ENCODE data around the gene TWIST1. TPM values are rescaled to one million over a fixed set of nuclear protein-coding genes. Genes with fewer than 3 reads are reported as not detected.

The TWIST1 gene
- total and polyA plus RNA-seq, 12 donors = 1.8 to 22.1 (median 10.5) TPM

DNA sequence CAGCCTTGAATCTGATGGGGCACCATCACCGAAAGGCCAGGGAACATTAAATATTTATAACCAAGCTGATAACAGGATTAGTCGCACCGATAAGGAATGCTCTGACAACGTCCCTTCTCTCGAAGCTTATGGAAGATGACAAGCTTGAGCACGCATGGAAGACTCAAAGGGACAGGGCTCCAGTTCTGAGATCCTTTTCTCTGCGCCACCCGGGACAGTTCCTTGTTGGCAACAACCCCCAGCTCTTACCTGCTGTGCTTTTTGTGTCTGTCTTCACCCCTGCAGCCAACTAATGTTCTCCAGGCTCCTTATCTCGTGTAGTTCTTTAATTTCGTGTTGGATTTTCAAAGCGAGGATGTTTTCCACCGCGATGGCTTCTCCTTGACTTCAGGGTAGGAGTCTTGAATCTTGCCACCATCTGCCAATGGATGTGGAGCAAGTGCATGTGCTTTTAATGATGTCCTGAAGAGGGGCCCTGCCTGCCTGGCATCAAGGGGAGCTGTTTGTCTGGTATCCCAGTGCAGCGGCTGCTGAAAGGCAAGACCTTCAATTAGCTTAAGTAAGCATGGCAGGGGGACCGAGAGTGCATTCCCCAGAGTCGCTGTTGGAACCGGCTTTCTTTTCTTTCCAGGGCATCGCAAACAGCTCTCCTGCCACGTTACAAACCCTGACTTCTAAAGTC lies 28.1 kb upstream of the TWIST1 start:
- Histone ChIP-seq H3K9me3 (replicated peaks in 1 of 3) (no peaks in the 10 kb centered on the region), H3K4me3 (no peak overlapping the region), H3K36me3 (replicated peaks in 1 of 2) (no peaks in the 10 kb centered on the region), H3K4me1 (replicated peaks in 1 of 2) (no peaks in the 10 kb centered on the region), H3K27ac (no peak overlapping the region), H3K27me3 (peaks cover 40% of the 10 kb centered on the region)
- WGBS, 4 donors = 31 to 38% (median 33%) methylated on average over 18 to 19 of the region's 19 CpGs
- intact Hi-C loops (cut with DNase I) = no loop called here
- DNase-seq = no peak
- TF ChIP-seq POLR2A (IDR thresholded peaks at IDR 0.05) (no peak), CTCF (IDR thresholded peaks at IDR 0.05) (no peak)

- H3K36me3 ChIP-seq (replicated peaks in 1 of 2) = no peaks in the 10 kb centered on the region
- WGBS, 4 donors = 31 to 39% (median 35%) methylated on average over 35 to 51 of the region's 51 CpGs
- no peaks in the 10 kb centered on the region for H3K4me1 ChIP-seq (replicated peaks in 1 of 2)
- TF ChIP-seq POLR2A (IDR thresholded peaks at IDR 0.05) = no peak
- no peak for TF ChIP-seq CTCF (IDR thresholded peaks at IDR 0.05)
- no peak within 1 kb of the TSS for H3K27ac ChIP-seq
- no peaks in the 10 kb centered on the region for H3K9me3 ChIP-seq (replicated peaks in 1 of 3)
- intact Hi-C loops (cut with DNase I) = no loop called here
- no peak within 1 kb of the TSS for H3K4me3 ChIP-seq
- H3K27me3 ChIP-seq = peaks cover 40% of the 10 kb centered on the region
- DNase-seq = no peak
These were observed 27.4 kb upstream of the TWIST1 start, which contains the start of gene FERD3L for GRCh38 chr7:19144661-19145433. Gene FERD3L, minus strand, starts transcription at chr7:19145421. Its CDS starts 59 bp downstream, at chr7:19145362.

GRCh38 chr7:19143881-19144574 lies 26.6 kb upstream of the TWIST1 start:
- TF ChIP-seq CTCF (IDR thresholded peaks at IDR 0.05) = no peak
- TF ChIP-seq POLR2A (IDR thresholded peaks at IDR 0.05) = no peak
- H3K9me3 ChIP-seq (replicated peaks in 1 of 3) = no peaks in the 10 kb centered on the region
- no peak overlapping the region for H3K4me3 ChIP-seq
- no peaks in the 10 kb centered on the region for H3K4me1 ChIP-seq (replicated peaks in 1 of 2)
- intact Hi-C loops (cut with DNase I) = no loop called here
- peaks cover 40% of the 10 kb centered on the region for H3K27me3 ChIP-seq
- 40 to 48% (median 42%) methylated on average over 23 to 30 of the region's 30 CpGs for WGBS, 4 donors
- no peak overlapping the region for H3K27ac ChIP-seq
- DNase-seq = no peak
- H3K36me3 ChIP-seq (replicated peaks in 1 of 2) = no peaks in the 10 kb centered on the region

DNA sequence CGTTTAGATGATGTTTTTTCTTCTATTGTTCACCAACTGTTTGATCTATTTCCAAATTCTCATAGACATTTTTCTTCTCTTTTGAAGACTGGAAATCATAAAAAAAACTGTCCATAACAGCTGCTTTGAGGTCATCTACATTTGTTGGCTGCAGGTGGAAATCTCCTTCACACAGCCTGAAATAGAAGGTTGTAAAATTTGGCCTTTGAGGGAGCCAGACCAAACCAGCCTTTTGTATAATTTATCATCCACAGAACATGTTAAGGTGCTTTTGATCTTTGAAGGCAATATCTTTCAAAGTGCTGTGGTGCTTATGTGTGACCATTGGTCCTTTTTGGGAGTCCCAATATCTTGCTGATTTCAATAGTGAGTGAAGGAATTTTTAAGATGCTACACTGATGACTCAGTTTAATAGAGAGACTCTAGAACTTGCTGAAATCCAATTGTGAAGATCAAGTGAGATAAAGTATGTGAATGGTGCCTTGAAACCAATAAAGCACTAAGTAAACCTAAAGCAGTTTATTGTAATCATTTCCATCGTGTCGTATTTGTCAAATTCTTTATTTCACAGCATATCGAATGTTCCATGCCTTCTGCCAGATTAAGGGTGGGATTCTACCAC lies 22.4 kb upstream of the TWIST1 start:
- no peak for TF ChIP-seq CTCF (IDR thresholded peaks at IDR 0.05)
- no peak for TF ChIP-seq POLR2A (IDR thresholded peaks at IDR 0.05)
- intact Hi-C loops (cut with DNase I) = no loop called here
- no peak for DNase-seq
- Histone ChIP-seq H3K27me3 (peaks cover 15% of the 10 kb centered on the region), H3K27ac (no peak overlapping the region), H3K9me3 (replicated peaks in 1 of 3) (no peaks in the 10 kb centered on the region), H3K4me3 (no peak overlapping the region), H3K4me1 (replicated peaks in 1 of 2) (no peaks in the 10 kb centered on the region), H3K36me3 (replicated peaks in 1 of 2) (no peaks in the 10 kb centered on the region)
- 77 to 79% (median 78%) methylated on average over 4 of the region's 4 CpGs for WGBS, 4 donors
